K562 (cell line): Measurements from ENCODE around the gene MLYCD. TPM values are rescaled to one million over a fixed set of nuclear protein-coding genes. Genes with fewer than 3 reads are reported as not detected.
A peak's percentile ranks its signal among the peaks of the same experiment; 100 is the strongest.

Experiments used
- ASH1L ChIP-seq: fragments of 450-650 bp; IDR thresholded peaks from 2 replicates; pipeline ENCODE4 v1.6.1; 2018; ENCODE audit warnings: borderline replicate concordance, mild to moderate bottlenecking, low read depth; ENCODE audit not compliant: partially characterized antibody
- COPS2 ChIP-seq: fragments of 450-650 bp; conservative IDR thresholded peaks from 2 replicates; pipeline ENCODE4 v1.6.1; 2016; ENCODE audit warnings: mild to moderate bottlenecking, moderate library complexity
- CREBBP ChIP-seq: IDR thresholded peaks from one replicate; pipeline ENCODE4 v1.6.1; 2012; ENCODE audit warnings: low read depth, mild to moderate bottlenecking, control low read depth, inconsistent platforms, low read length
- CSDE1 ChIP-seq, 2 experiments: fragments of 450-650 bp; IDR thresholded peaks; 2 replicates each; pipeline ENCODE4 v1.6.1; 2016; ENCODE audit warnings: mild to moderate bottlenecking in 1 of 2
- FOXK2 ChIP-seq, 2 experiments: fragments of 450-650 bp; IDR thresholded peaks in 1 of 2; conservative IDR thresholded peaks in 1 of 2; 2 replicates each; pipeline ENCODE4 v1.6.1; 2016; ENCODE audit warnings: low read depth in 2 of 2, mild to moderate bottlenecking in 1 of 2
- HDAC2 ChIP-seq: fragments of 450-650 bp; IDR thresholded peaks from 2 replicates; pipeline ENCODE4 v1.6.1; 2016; ENCODE audit warnings: mild to moderate bottlenecking
- HNRNPUL1 ChIP-seq: fragments of 200-400 bp; formaldehyde crosslinking; IDR thresholded peaks from 2 replicates; pipeline ENCODE4 v1.6.1; 2017; ENCODE audit warnings: low read length
- MBD2 ChIP-seq: sonication (generic); IDR thresholded peaks from 2 replicates; pipeline ENCODE4 v1.6.1; 2016; ENCODE audit warnings: low read depth, borderline replicate concordance
- NFIC ChIP-seq: fragments of 450-650 bp; IDR thresholded peaks from 2 replicates; pipeline ENCODE4 v1.6.1; 2017; ENCODE audit warnings: mild to moderate bottlenecking, inconsistent platforms
- RBFOX2 ChIP-seq: fragments of 200-400 bp; formaldehyde crosslinking; IDR thresholded peaks from 2 replicates; pipeline ENCODE4 v1.6.1; 2017; ENCODE audit warnings: low read depth, mild to moderate bottlenecking, low read length, moderate library complexity
- RCOR1 ChIP-seq, 2 experiments: IDR thresholded peaks; 2 replicates each; pipeline ENCODE4 v1.6.1; 2012; ENCODE audit warnings: low read depth in 2 of 2, low read length in 2 of 2, borderline replicate concordance in 1 of 2, improper control_type of control experiment in 1 of 2
- SMARCB1 ChIP-seq: IDR thresholded peaks from 2 replicates; pipeline ENCODE4 v1.6.1; 2011; ENCODE audit warnings: improper control_type of control experiment, low read depth; ENCODE audit not compliant: insufficient read length
- SMC3 ChIP-seq: conservative IDR thresholded peaks from 2 replicates; pipeline ENCODE4 v1.6.1; 2011; ENCODE audit warnings: low read depth, low read length, improper control_type of control experiment; ENCODE audit not compliant: insufficient read depth
- SOX6 ChIP-seq: fragments of 450-650 bp; IDR thresholded peaks from 2 replicates; pipeline ENCODE4 v1.6.1; 2014; ENCODE audit warnings: mild to moderate bottlenecking
- SRSF3 ChIP-seq: fragments of 200-400 bp; formaldehyde crosslinking; IDR thresholded peaks from 2 replicates; pipeline ENCODE4 v1.6.1; 2016; ENCODE audit warnings: mild to moderate bottlenecking, low read length, moderate library complexity; ENCODE audit not compliant: insufficient read depth
- TBL1XR1 ChIP-seq, 2 experiments: IDR thresholded peaks; 2 replicates each; pipeline ENCODE4 v1.6.1; 2012; ENCODE audit warnings: improper control_type of control experiment in 2 of 2, low read length in 2 of 2, mild to moderate bottlenecking in 1 of 2
- TCF7 ChIP-seq: sonication (generic); IDR thresholded peaks from 2 replicates; pipeline ENCODE4 v1.6.1; 2016; ENCODE audit warnings: antibody characterized with exemption, borderline replicate concordance
- ZBTB17 ChIP-seq: fragments of 450-650 bp; formaldehyde crosslinking; IDR thresholded peaks from 2 replicates; pipeline ENCODE4 v1.4.0; 2020; ENCODE audit warnings: mild to moderate bottlenecking
- ZNF778 ChIP-seq: fragments of 450-650 bp; formaldehyde crosslinking; IDR thresholded peaks from 2 replicates; pipeline ENCODE4 v1.4.0; 2020; ENCODE audit warnings: mild to moderate bottlenecking, moderate library complexity
- polyA plus RNA-seq, 8 experiments: library from polyadenylated mRNA; depleted of rRNA in 4 of 8; stranded (reverse) in 5 of 8; unstranded in 3 of 8; fragments of >200 nt; fragmentation: Nextera tagmentation in 2 of 8; fragmentation: Illumina TruSeq in 1 of 8; extraction: Ambion mirVana in 2 of 8; extraction: Trizol in 1 of 8; gene quantifications; 2 replicates each; pipeline versions ENCODE4 v1.2.1 to v1.2.3, GENCODE V29; 2011 to 2014; ENCODE audit warnings: inconsistent platforms in 1 of 8, missing spikeins in 1 of 8
- total RNA-seq, 7 experiments: library from RNA; depleted of rRNA in 6 of 7; stranded (reverse); fragments of >200 nt in 6 of 7; fragmentation: Illumina TruSeq in 2 of 7; extraction: Trizol in 2 of 7; gene quantifications; 2 replicates each; pipeline versions ENCODE4 v1.2.1 to v1.2.3, GENCODE V29; 2011 to 2021; ENCODE audit warnings: low replicate concordance in 1 of 7
- TF ChIP-seq, protein P1 (sequence below): conservative IDR thresholded peaks from 2 replicates; pipeline ENCODE4 v1.6.1; 2011; ENCODE audit warnings: low read depth, mild to moderate bottlenecking, low read length; ENCODE audit not compliant: control insufficient read depth
- TF ChIP-seq, protein P2 (sequence below): fragments of 250-450 bp; sonication (Bioruptor Pico); IDR thresholded peaks from 2 replicates; pipeline ENCODE4 v1.8.0; 2022; ENCODE audit warnings: inconsistent platforms
- TF ChIP-seq, protein P3 (sequence below): sonication (generic); formaldehyde crosslinking; IDR thresholded peaks from 2 replicates; pipeline ENCODE4 v1.8.0; 2022; ENCODE audit warnings: mild to moderate bottlenecking, missing genetic modification reagents, borderline replicate concordance

The MLYCD gene
- total and polyA plus RNA-seq, 9 of the 15 experiments (the other 6 are each of a cell fraction or from before 2014, with no cell fraction given) = 0.15 to 2.0 (median 1.0) TPM

DNA sequence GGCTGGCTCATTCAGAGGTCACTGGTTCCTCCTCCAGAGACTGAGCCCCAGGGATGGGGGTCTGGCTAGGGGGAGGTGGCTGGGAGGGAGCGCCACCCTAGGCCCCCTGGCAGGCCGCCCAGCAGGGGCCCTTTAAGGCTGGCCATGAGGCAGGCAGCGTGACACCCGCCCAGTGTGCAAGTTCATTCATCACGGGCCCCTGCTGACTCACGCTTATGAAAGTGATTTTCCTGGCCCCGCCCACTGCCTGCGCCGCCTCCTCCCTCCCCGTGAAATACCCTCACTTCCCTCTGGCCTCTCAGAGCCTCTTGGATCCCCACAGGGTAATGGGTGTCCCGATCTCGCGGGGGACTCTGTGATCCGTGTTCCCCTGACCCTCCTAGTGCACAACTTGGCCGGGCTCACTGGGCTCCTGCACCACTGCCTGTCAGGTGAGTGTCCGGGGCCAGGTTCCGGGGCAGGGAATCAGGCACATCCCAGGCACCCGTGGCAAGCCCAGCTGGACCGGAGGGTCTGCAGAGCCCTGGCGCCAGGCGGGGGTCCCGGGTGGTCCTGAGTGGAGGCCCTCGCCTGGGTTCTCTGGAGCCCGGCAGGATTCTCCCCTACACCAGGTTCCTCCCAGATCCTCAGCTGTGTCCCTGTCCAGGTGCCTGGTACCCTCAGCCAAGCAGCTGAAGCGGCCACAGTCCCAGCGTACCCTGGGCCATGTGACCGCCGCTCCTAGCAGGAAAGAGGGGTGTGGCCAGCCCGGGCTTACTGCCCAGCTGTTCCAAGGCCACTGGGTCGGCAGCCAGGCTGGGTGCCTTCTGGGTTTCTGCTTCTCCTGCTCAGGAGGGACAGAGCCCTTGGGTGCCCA lies 54.3 kb downstream of the MLYCD start, which contains the start of gene OSGIN1 (continued):
- TF ChIP-seq, protein P1, sequence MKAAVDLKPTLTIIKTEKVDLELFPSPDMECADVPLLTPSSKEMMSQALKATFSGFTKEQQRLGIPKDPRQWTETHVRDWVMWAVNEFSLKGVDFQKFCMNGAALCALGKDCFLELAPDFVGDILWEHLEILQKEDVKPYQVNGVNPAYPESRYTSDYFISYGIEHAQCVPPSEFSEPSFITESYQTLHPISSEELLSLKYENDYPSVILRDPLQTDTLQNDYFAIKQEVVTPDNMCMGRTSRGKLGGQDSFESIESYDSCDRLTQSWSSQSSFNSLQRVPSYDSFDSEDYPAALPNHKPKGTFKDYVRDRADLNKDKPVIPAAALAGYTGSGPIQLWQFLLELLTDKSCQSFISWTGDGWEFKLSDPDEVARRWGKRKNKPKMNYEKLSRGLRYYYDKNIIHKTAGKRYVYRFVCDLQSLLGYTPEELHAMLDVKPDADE = no peak; the same call in 1 of the 2 replicates
- TF ChIP-seq, protein P2, sequence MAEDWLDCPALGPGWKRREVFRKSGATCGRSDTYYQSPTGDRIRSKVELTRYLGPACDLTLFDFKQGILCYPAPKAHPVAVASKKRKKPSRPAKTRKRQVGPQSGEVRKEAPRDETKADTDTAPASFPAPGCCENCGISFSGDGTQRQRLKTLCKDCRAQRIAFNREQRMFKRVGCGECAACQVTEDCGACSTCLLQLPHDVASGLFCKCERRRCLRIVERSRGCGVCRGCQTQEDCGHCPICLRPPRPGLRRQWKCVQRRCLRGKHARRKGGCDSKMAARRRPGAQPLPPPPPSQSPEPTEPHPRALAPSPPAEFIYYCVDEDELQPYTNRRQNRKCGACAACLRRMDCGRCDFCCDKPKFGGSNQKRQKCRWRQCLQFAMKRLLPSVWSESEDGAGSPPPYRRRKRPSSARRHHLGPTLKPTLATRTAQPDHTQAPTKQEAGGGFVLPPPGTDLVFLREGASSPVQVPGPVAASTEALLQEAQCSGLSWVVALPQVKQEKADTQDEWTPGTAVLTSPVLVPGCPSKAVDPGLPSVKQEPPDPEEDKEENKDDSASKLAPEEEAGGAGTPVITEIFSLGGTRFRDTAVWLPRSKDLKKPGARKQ (CRISPR knock-in tag) = no peak
- TF ChIP-seq SOX6 (peak; percentile 50), TCF7 (no peak), RCOR1 (IDR thresholded peaks at IDR 0.05; ENCODE audit: borderline replicate concordance in 1 of 2, low read depth in 2 of 2, low read length in 2 of 2) (peak in 1 of 2 experiments; percentile 80; a peak in 2 of 4 replicates), HNRNPUL1 (no peak), MBD2 (no peak), RBFOX2 (peak; percentile 92), CSDE1 (IDR thresholded peaks at IDR 0.05) (no peak), COPS2 (no peak), ZBTB17 (CRISPR knock-in tag) (no peak), FOXK2 (conservative IDR thresholded peaks at IDR 0.05 in 1 of 2, IDR thresholded peaks at IDR 0.05 in 1 of 2; ENCODE audit: low read depth in 2 of 2) (peak; percentile 13 to 20; a peak in 1 of 4 replicates), SRSF3 (no peak), SMC3 (no peak), TBL1XR1 (IDR thresholded peaks at IDR 0.05; ENCODE audit: low read length in 2 of 2) (peak in 1 of 2 experiments; percentile 25; a peak in 1 of 4 replicates), NFIC (peak; percentile 99), CREBBP (no peak), ASH1L (no peak), SMARCB1 (no peak), ZNF778 (CRISPR knock-in tag) (no peak), HDAC2 (peak; percentile 79; the same call in 1 of the 2 replicates)
- TF ChIP-seq, protein P3, sequence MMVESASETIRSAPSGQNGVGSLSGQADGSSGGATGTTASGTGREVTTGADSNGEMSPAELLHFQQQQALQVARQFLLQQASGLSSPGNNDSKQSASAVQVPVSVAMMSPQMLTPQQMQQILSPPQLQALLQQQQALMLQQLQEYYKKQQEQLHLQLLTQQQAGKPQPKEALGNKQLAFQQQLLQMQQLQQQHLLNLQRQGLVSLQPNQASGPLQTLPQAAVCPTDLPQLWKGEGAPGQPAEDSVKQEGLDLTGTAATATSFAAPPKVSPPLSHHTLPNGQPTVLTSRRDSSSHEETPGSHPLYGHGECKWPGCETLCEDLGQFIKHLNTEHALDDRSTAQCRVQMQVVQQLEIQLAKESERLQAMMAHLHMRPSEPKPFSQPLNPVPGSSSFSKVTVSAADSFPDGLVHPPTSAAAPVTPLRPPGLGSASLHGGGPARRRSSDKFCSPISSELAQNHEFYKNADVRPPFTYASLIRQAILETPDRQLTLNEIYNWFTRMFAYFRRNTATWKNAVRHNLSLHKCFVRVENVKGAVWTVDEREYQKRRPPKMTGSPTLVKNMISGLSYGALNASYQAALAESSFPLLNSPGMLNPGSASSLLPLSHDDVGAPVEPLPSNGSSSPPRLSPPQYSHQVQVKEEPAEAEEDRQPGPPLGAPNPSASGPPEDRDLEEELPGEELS (CRISPR knock-in tag) = peak; percentile 95; the same call in 1 of the 2 replicates
